K562 (cell line): Measurements from ENCODE around the gene DISC1. TPM values are rescaled to one million over a fixed set of nuclear protein-coding genes. Genes with fewer than 3 reads are reported as not detected.

Source experiments
- ATAC-seq: fragments of 200-7000 bp; cut with Tn5 transposase; 3 replicates; pipeline ENCODE4 v1.9.1; 2020; ENCODE audit warnings: moderate library complexity
- BruUV-seq: library from RNA; stranded (reverse); fragments of 400-500 nt; replicated peaks from 2 replicates; lab custom pipeline; 2021; lab: Mats Ljungman, UMichigan
- CTCF ChIA-PET: fragments of 300-600 bp; formaldehyde crosslinking; extraction: SDS; loops from one replicate; lab custom pipeline; 2021; ENCODE audit warnings: low intra/inter-chr PET ratio; lab: Yijun Ruan, JAX
- POLR2A ChIA-PET: fragments of 300-600, 350-650 bp; sonication (Branson Sonifier 250); formaldehyde crosslinking; extraction: SDS; loops from one replicate; lab custom pipeline; 2021; ENCODE audit warnings: antibody characterized with exemption, inconsistent platforms; lab: Yijun Ruan, JAX
- DNase-seq, 4 experiments: peaks; one replicate each; pipeline versions ENCODE4 v3.0.0 to v3.0.0-alpha.2; 2011 to 2018; ENCODE audit warnings: low spot score in 3 of 4, mixed read lengths in 3 of 4; ENCODE audit errors: extremely low read depth in 1 of 4
- FAIRE-seq: peaks from 2 replicates; lab custom pipeline; 2011; peaks lifted over from hg19 to GRCh38; lab: Jason Lieb, UNC
- H2AFZ ChIP-seq: 2 replicates; pipeline ENCODE4 v1.6.0; 2011; ENCODE audit warnings: low read depth, low read length, control low read depth, inconsistent platforms
- H3K27ac ChIP-seq: fragments of 200-600 bp; 3 replicates; pipeline ENCODE4 v1.8.0; 2011; ENCODE audit warnings: low read depth, mild to moderate bottlenecking, control low read depth, inconsistent platforms, low read length, moderate library complexity, mixed read lengths; ENCODE audit errors: extremely low read depth
- H3K27me3 ChIP-seq, 2 experiments: fragments of 300-600 bp in 1 of 2; 2 replicates in 1 of 2; 3 replicates in 1 of 2; pipeline versions ENCODE4 v1.6.0 to v1.8.0; 2011; ENCODE audit warnings: inconsistent platforms in 2 of 2, low read length in 2 of 2, mild to moderate bottlenecking in 1 of 2, mixed read lengths in 1 of 2, moderate library complexity in 1 of 2; ENCODE audit not compliant: control insufficient read depth in 2 of 2, insufficient read depth in 2 of 2
- H3K36me3 ChIP-seq: fragments of 300-600 bp; 3 replicates; pipeline ENCODE4 v1.8.0; 2011; ENCODE audit warnings: mild to moderate bottlenecking, low read length, inconsistent platforms; ENCODE audit not compliant: control insufficient read depth, insufficient read depth
- H3K4me1 ChIP-seq, 2 experiments: fragments of 200-600 bp in 1 of 2; replicated peaks in 1 of 2; 2 replicates in 1 of 2; 3 replicates in 1 of 2; pipeline versions ENCODE4 v1.5.1 to v1.8.0; 2011; ENCODE audit warnings: inconsistent platforms in 2 of 2, low read length in 2 of 2, mild to moderate bottlenecking in 1 of 2, mixed read lengths in 1 of 2, moderate library complexity in 1 of 2; ENCODE audit not compliant: control insufficient read depth in 2 of 2, insufficient read depth in 2 of 2
- H3K4me2 ChIP-seq: 2 replicates; pipeline ENCODE4 v1.6.1; 2011; ENCODE audit warnings: low read length, control low read depth, inconsistent platforms, mixed read lengths; ENCODE audit not compliant: insufficient read depth
- H3K4me3 ChIP-seq: fragments of 200-600 bp; sonication (generic), shearing (Covaris generic); 2 replicates; pipeline ENCODE4 v1.5.1; 2016; ENCODE audit warnings: control low read depth, inconsistent platforms
- H3K79me2 ChIP-seq: fragments of 200-600 bp; 3 replicates; pipeline ENCODE4 v1.8.0; 2011; ENCODE audit warnings: low read length, inconsistent platforms; ENCODE audit not compliant: control insufficient read depth, insufficient read depth
- H3K9ac ChIP-seq, 2 experiments: 2 replicates each; pipeline versions ENCODE4 v1.6.0 to v1.6.1; 2011; ENCODE audit warnings: low read depth in 2 of 2, low read length in 2 of 2, control low read depth in 1 of 2, inconsistent platforms in 1 of 2, mild to moderate bottlenecking in 1 of 2, mixed read lengths in 1 of 2; ENCODE audit not compliant: insufficient read depth in 1 of 2
- H3K9me1 ChIP-seq: one replicate; pipeline ENCODE4 v1.6.0; 2011; ENCODE audit warnings: inconsistent platforms, mild to moderate bottlenecking, low read length, moderate library complexity; ENCODE audit not compliant: control insufficient read depth, insufficient read depth
- H3K9me3 ChIP-seq: replicated peaks from 2 replicates; pipeline ENCODE4 v1.5.1; 2011; ENCODE audit warnings: low read depth, low read length, inconsistent platforms; ENCODE audit not compliant: control insufficient read depth, insufficient read depth
- H4K20me1 ChIP-seq: replicated peaks from 2 replicates; pipeline ENCODE4 v1.6.1; 2011; ENCODE audit warnings: low read length, inconsistent platforms, mixed read lengths; ENCODE audit not compliant: control insufficient read depth, insufficient read depth
- BRD9 ChIP-seq: fragments of 450-650 bp; IDR thresholded peaks from 2 replicates; pipeline ENCODE4 v1.6.1; 2018; ENCODE audit warnings: low read depth; ENCODE audit not compliant: partially characterized antibody
- CBX1 ChIP-seq: sonication (generic); IDR thresholded peaks from 2 replicates; pipeline ENCODE4 v1.6.1; 2016; ENCODE audit warnings: antibody characterized with exemption, low read depth, mild to moderate bottlenecking
- CREB3 ChIP-seq: fragments of 450-650 bp; conservative IDR thresholded peaks from 2 replicates; pipeline ENCODE4 v1.6.1; 2016; ENCODE audit warnings: missing genetic modification characterization, low read depth, mild to moderate bottlenecking, missing compliant biosample characterization, moderate library complexity
- CREM ChIP-seq: IDR thresholded peaks from 2 replicates; pipeline ENCODE4 v1.6.1; 2014; ENCODE audit warnings: antibody characterized with exemption, low read depth
- GTF2A2 ChIP-seq: IDR thresholded peaks from 2 replicates; pipeline ENCODE4 v1.6.1; 2016; ENCODE audit warnings: mild to moderate bottlenecking, missing genetic modification characterization, missing compliant biosample characterization
- HDAC2 ChIP-seq: fragments of 450-650 bp; IDR thresholded peaks from 2 replicates; pipeline ENCODE4 v1.6.1; 2016; ENCODE audit warnings: mild to moderate bottlenecking
- HDAC6 ChIP-seq: IDR thresholded peaks from 2 replicates; pipeline ENCODE4 v1.6.1; 2012; ENCODE audit warnings: low read depth, mild to moderate bottlenecking, control low read depth, inconsistent platforms, low read length, moderate library complexity
- HOXB6 ChIP-seq: fragments of 250-450 bp; sonication (Bioruptor Pico); IDR thresholded peaks from 2 replicates; pipeline ENCODE4 v1.5.1; 2022; ENCODE audit warnings: mild to moderate bottlenecking, borderline replicate concordance
- KLF16 ChIP-seq: IDR thresholded peaks from 2 replicates; pipeline ENCODE4 v1.6.1; 2016; ENCODE audit warnings: antibody characterized with exemption
- NUFIP1 ChIP-seq: fragments of 450-650 bp; IDR thresholded peaks from 2 replicates; pipeline ENCODE4 v1.6.1; 2018; ENCODE audit not compliant: partially characterized antibody
- POLR2AphosphoS2 ChIP-seq: IDR thresholded peaks from 2 replicates; pipeline ENCODE4 v1.6.1; 2012; ENCODE audit warnings: low read length, improper control_type of control experiment
- RBFOX2 ChIP-seq: fragments of 200-400 bp; formaldehyde crosslinking; IDR thresholded peaks from 2 replicates; pipeline ENCODE4 v1.6.1; 2017; ENCODE audit warnings: low read depth, mild to moderate bottlenecking, low read length, moderate library complexity
- RBM14 ChIP-seq: fragments of 200-400 bp; formaldehyde crosslinking; IDR thresholded peaks from 2 replicates; pipeline ENCODE4 v1.6.1; 2018; ENCODE audit warnings: low read depth, mild to moderate bottlenecking, low read length, moderate library complexity, borderline replicate concordance; ENCODE audit not compliant: insufficient read depth
- ZBTB8A ChIP-seq: fragments of 450-650 bp; IDR thresholded peaks from 2 replicates; pipeline ENCODE4 v1.6.1; 2018; ENCODE audit warnings: mild to moderate bottlenecking, moderate library complexity; ENCODE audit not compliant: partially characterized antibody
- ZBTB9 ChIP-seq: fragments of 450-650 bp; formaldehyde crosslinking; IDR thresholded peaks from 2 replicates; pipeline ENCODE4 v1.4.0; 2020; ENCODE audit warnings: mild to moderate bottlenecking, moderate library complexity
- ZFP36 ChIP-seq: fragments of 150-350 bp; IDR thresholded peaks from 2 replicates; pipeline ENCODE4 v1.6.1; 2018; ENCODE audit warnings: low read length, low read depth; ENCODE audit not compliant: partially characterized antibody
- WGBS: fragments of 100-300 bp; shearing (Covaris generic); methylation state at CpG from one replicate; pipeline ENCODE4 v1.1.6; 2016; ENCODE audit warnings: low coverage, mixed read lengths; ENCODE audit not compliant: insufficient coverage; ENCODE audit errors: missing lambda C conversion rate; 5-methylcytosine and 5-hydroxymethylcytosine counted together
- in situ Hi-C: fragments of 300-500 bp; cut with MboI; formaldehyde crosslinking; loops from 4 replicates; pipeline ENCODE4 v1.15.0; 2018; ENCODE audit warnings: inconsistent platforms, mixed read lengths
- intact Hi-C: fragments of 100-400 bp; cut with micrococcal nuclease; formaldehyde crosslinking; loops from 2 replicates; pipeline ENCODE4 v1.14.2; 2022
- polyA plus RNA-seq, 8 experiments: library from polyadenylated mRNA; depleted of rRNA in 4 of 8; stranded (reverse) in 5 of 8; unstranded in 3 of 8; fragments of >200 nt; fragmentation: Nextera tagmentation in 2 of 8; fragmentation: Illumina TruSeq in 1 of 8; extraction: Ambion mirVana in 2 of 8; extraction: Trizol in 1 of 8; gene quantifications; 2 replicates each; pipeline versions ENCODE4 v1.2.1 to v1.2.3, GENCODE V29; 2011 to 2014; ENCODE audit warnings: inconsistent platforms in 1 of 8, missing spikeins in 1 of 8
- total RNA-seq, 7 experiments: library from RNA; depleted of rRNA in 6 of 7; stranded (reverse); fragments of >200 nt in 6 of 7; fragmentation: Illumina TruSeq in 2 of 7; extraction: Trizol in 2 of 7; gene quantifications; 2 replicates each; pipeline versions ENCODE4 v1.2.1 to v1.2.3, GENCODE V29; 2011 to 2021; ENCODE audit warnings: low replicate concordance in 1 of 7

The DISC1 gene
- total and polyA plus RNA-seq, 9 of the 15 experiments (the other 6 are each of a cell fraction or from before 2014, with no cell fraction given): 0.01 to 0.11 (median 0.08) TPM; not detected in 1

- H3K27me3 ChIP-seq: peaks cover 2 to 16% of the 10 kb centered on the region in 2 experiments; a peak in 3 of 5 replicates
- H3K9me1 ChIP-seq: no peaks in the 10 kb centered on the region
- H3K4me3 ChIP-seq: no peak overlapping the region
- intact Hi-C loops: no loop called here
- no peak overlapping the region for H3K27ac ChIP-seq
- no peak for FAIRE-seq
- WGBS: 1% methylated on average over 4 of the region's 4 CpGs
- no peaks in the 10 kb centered on the region for H3K4me1 ChIP-seq
- H3K79me2 ChIP-seq: no peaks in the 10 kb centered on the region
- CTCF ChIA-PET: no interaction called here
- no peak overlapping the region for H3K9ac ChIP-seq
- no peak overlapping the region for H3K4me2 ChIP-seq
- DNase-seq: no peak
- BruUV-seq: no TSS peak
- no peak for TF ChIP-seq ZBTB8A
- TF ChIP-seq RBM14: no peak
- TF ChIP-seq HDAC2: no peak
- no peak for TF ChIP-seq POLR2AphosphoS2
- no peak for TF ChIP-seq CREB3
- H3K36me3 ChIP-seq: no peaks in the 10 kb centered on the region
- no peak overlapping the region for H2AFZ ChIP-seq
- POLR2A ChIA-PET: interaction anchor here (1.5 kb wide), 1 partner anchor 11 kb away, joined by 3 read pairs; no protein-coding TSS in a partner anchor
- no peak for ATAC-seq
- H3K9me3 ChIP-seq: no peaks in the 10 kb centered on the region
- no peaks in the 10 kb centered on the region for H4K20me1 ChIP-seq
- in situ Hi-C loops: no loop called here
Observed at GRCh38 chr1:231767471-231767870, 140.9 kb downstream of the DISC1 start.

- no peak for FAIRE-seq
- no peak overlapping the region for H3K4me3 ChIP-seq
- H3K9ac ChIP-seq: no peak overlapping the region
- H4K20me1 ChIP-seq: no peaks in the 10 kb centered on the region
- no peak overlapping the region for H3K27ac ChIP-seq
- H3K9me3 ChIP-seq: no peaks in the 10 kb centered on the region
- WGBS: 0% methylated on average over 1 of the region's 1 CpG
- intact Hi-C loops (no loop called here), in situ Hi-C loops (no loop called here)
- no peak overlapping the region for H2AFZ ChIP-seq
- H3K9me1 ChIP-seq: no peaks in the 10 kb centered on the region
- no TSS peak for BruUV-seq
- no peaks in the 10 kb centered on the region for H3K4me1 ChIP-seq
- ChIA-PET POLR2A (interaction anchor here (1.0 kb wide), 1 partner anchor 38 kb away, joined by 5 read pairs; no protein-coding TSS in a partner anchor), CTCF (no interaction called here)
- H3K27me3 ChIP-seq: peaks cover 2 to 11% of the 10 kb centered on the region in 2 experiments; a peak in 3 of 5 replicates
- no peak overlapping the region for H3K4me2 ChIP-seq
- no peaks in the 10 kb centered on the region for H3K36me3 ChIP-seq
- no peaks in the 10 kb centered on the region for H3K79me2 ChIP-seq
- no peak for DNase-seq
- ATAC-seq: no peak
- TF ChIP-seq CBX1: no peak
- no peak for TF ChIP-seq BRD9
- TF ChIP-seq HOXB6 (CRISPR knock-in tag): no peak
- TF ChIP-seq GTF2A2 (tag): no peak
- TF ChIP-seq CREM: no peak
- TF ChIP-seq ZFP36: no peak
- no peak for TF ChIP-seq KLF16
- TF ChIP-seq RBFOX2: no peak
- no peak for TF ChIP-seq ZBTB9 (CRISPR knock-in tag)
- no peak for TF ChIP-seq NUFIP1
- TF ChIP-seq HDAC6: no peak
Observed at GRCh38 chr1:231768416-231768815, 141.8 kb downstream of the DISC1 start.
